HTERT RPE-1 (cell line): ENCODE results near the gene ZNF396.

Experiments
- in situ Hi-C: fragments of 300-500 bp; cut with MboI; formaldehyde crosslinking; loops from 4 replicates; pipeline ENCODE4 v1.14.3; 2020; ENCODE audit warnings: low sequenced_read_pairs

The ZNF396 gene

GRCh38 chr18:35376742-35377695 lies at the start of gene ZNF396:
ZNF396 (minus strand) TSS chr18:35377337; CDS start chr18:35374292, 3,045 bp downstream.
- in situ Hi-C loops = no loop called here

- in situ Hi-C loops = no loop called here
Measured at GRCh38 chr18:35426786-35427185, 49.6 kb upstream of the ZNF396 start.

- in situ Hi-C loops = no loop called here
Measured at GRCh38 chr18:35424356-35424755, 47.2 kb upstream of the ZNF396 start.

DNA sequence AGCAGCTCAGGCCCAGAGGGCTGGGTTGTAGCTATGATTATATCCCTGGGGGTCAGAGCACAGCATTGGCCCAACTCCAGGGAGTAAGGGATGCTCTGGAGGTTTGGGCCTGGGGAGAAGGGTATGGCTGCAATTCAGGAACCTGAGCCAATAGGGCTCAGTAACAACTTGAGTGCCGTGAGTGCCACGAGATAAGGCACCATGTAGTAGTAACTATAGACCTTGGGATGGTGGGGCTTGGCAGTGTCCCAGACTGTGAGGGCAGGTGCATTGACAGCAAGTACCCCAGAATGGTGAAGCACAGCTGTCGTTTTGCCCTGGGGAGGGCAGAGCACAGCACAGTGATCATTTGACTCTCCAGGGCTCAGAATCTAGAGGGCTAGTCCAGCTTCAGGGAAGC lies 45.1 kb upstream of the ZNF396 start:
- in situ Hi-C loops = no loop called here

DNA sequence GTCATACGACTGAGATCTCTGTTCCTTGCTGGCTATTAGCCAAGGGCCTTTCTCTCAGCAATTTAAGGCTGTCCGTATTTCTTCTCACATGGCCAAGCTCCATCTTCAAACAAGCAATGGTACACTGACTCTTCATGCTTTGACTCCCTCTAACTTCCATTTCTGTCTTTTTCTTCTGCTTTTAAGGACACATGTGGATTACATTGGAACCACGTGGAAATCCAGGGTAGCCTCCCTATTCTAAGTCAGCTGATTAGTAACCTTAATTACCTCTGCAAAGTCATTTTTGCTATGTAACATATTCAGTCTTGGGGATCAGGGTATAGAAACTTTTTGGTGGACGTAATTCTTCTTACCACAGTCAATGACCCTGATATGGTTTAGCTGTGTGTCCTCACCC lies 41.5 kb upstream of the ZNF396 start:
- in situ Hi-C loops = no loop called here

GRCh38 chr18:35417223-35417622 lies 40.1 kb upstream of the ZNF396 start:
- in situ Hi-C loops = no loop called here

GRCh38 chr18:35415511-35416073 lies 38.5 kb upstream of the ZNF396 start:
- in situ Hi-C loops = no loop called here

DNA sequence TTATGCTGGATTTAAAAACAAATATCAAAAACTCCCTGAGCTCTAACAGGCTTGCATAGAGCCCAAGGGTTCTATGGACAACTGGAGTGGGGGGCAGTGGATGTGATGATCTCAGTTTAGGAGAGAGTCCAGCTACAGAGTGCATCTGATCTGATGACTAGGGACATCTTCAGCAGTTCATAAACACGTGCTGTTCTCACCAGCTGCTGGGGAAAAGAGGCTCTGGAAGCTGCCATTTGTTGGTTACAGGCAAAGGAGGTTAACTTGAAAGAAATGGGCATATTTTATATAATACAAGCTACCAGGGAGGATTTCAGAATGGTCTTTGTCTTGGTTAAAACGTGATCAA lies 36.0 kb upstream of the ZNF396 start:
- in situ Hi-C loops = no loop called here

- in situ Hi-C loops = no loop called here
Measured at GRCh38 chr18:35411625-35412351, 34.7 kb upstream of the ZNF396 start.

- in situ Hi-C loops = no loop called here
Measured at GRCh38 chr18:35410561-35410960, 33.4 kb upstream of the ZNF396 start.

- in situ Hi-C loops = no loop called here
Measured at GRCh38 chr18:35409911-35410310, 32.8 kb upstream of the ZNF396 start.

GRCh38 chr18:35408843-35409261 lies 31.7 kb upstream of the ZNF396 start:
- in situ Hi-C loops = no loop called here

- in situ Hi-C loops = no loop called here
Measured at GRCh38 chr18:35407871-35408481, 30.8 kb upstream of the ZNF396 start.

DNA sequence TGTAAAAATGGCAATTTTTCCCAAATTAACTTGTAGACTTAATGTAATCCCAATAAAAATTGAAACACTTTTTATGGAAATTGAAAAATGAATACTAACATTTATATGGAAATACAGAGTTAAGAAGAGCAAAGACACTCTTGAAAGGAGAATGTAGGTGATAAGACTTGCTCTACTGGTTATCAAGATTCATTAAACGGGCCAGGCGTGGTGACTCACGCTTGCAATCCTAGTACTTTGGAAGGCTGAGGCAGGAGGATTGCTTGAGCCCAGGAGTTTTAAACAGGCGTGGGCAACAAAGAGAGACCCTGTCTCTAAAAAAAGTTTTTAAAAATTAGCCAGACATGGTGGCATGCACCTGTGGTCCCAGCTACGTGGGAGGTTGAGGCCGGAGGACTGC lies 29.5 kb upstream of the ZNF396 start:
- in situ Hi-C loops = no loop called here

- in situ Hi-C loops = no loop called here
Measured at GRCh38 chr18:35397976-35398375, 20.8 kb upstream of the ZNF396 start.

DNA sequence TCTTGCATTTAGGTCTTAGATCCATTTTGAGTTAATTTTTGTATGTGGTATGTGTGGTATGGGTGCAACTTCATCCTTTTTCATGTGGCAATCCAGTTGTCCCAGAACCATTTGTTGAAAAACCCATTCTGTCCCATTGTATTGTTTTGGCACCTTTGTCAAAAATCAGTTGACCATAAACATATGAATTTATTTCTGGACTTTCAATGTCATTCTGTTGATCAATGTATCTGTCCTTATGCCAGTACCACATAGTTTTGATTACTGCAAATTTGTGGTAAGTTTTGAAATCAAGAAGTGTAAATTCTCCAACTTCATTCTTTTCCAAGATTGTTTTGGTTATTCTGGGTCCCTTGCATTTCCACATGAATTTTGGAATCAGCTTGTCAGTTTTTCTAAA lies 16.6 kb upstream of the ZNF396 start:
- in situ Hi-C loops = no loop called here

- in situ Hi-C loops = no loop called here
Measured at GRCh38 chr18:35392375-35392774, 15.2 kb upstream of the ZNF396 start.

DNA sequence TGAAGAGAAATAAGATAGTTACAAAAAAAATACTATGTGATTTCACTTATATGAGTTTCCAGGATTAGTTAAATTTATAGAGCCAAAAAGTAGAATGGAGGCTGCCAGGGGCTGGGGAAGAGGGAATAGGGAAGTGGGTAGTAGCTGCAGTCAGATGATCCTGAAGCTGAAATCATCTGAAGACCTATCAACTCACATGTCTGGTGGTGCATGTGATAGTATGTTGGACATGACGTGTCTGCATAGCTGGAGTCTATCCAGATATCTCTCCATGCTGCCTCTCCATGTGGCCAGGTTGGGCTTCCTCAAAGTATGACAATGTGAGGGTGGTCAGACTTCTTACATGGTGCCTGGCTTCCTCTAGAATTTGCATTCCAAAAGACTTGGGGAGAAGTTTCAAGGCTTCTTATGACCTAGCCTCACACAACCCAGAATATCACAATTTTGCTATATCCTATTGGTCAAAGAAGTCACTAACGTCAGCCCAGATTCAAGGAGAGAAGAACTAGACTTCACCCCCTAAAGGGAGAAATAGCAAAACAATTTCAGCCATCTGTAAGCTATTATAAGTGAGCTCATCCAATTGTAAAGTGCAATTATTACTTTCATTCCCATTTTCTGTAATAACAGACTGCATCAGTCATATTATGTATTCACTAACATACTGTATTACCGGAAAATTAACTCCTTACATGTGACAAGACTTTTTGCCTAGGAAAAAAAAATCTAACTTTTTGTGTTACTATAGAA lies 14.0 kb upstream of the ZNF396 start:
- in situ Hi-C loops = no loop called here

GRCh38 chr18:35389095-35389618 lies 12.0 kb upstream of the ZNF396 start:
- in situ Hi-C loops = no loop called here

GRCh38 chr18:35387152-35387571 lies 10.0 kb upstream of the ZNF396 start:
- in situ Hi-C loops = no loop called here
